GM19023 (cell line): ENCODE data around the gene MRPL50.

Experiments used
- ATAC-seq: cut with Tn5 transposase; IDR thresholded peaks from one replicate; pipeline ENCODE4 v1.9.1; 2021; ENCODE audit warnings: mild to moderate bottlenecking, moderate library complexity; ENCODE audit not compliant: unreplicated experiment

Gene MRPL50

DNA sequence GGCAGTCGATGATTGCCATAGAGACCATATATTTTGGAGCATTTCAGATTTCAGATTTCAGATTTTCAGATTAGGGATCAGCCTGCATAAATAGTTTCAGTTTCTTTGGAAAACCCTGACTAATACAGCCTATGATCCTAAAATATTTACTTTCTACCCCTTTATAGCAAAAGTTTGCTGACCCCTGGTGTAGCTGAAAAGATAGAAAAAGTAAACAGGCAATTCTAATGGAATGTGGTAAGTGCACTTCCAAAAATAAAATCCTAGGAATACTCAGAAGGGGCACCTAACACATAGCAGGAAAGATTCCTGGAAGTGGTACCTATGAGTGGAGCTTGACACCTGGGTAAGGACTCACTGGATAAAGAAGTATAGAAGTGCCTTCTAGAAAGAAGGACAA, 48.1 kb downstream of the MRPL50 start:
- ATAC-seq: no peak

DNA sequence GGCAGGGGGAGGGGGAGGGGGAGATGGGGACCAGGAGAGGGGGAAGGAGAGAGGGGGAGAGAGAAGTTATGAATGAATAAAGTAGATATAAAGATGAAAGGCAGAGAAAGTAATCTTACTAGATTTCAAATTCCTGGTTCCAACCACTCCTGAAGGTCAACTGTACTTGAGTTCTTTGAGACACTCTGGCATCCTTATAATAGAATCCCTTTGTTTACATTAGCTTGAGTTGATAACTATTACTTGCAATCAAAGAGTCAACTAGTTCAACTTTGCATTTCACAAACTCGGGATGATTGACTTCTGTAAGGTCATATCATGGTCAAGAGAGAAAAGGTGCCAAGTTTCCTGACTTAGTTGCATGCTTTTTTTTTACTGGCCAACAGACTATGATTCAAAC, 55.8 kb downstream of the MRPL50 start:
- no peak for ATAC-seq

DNA sequence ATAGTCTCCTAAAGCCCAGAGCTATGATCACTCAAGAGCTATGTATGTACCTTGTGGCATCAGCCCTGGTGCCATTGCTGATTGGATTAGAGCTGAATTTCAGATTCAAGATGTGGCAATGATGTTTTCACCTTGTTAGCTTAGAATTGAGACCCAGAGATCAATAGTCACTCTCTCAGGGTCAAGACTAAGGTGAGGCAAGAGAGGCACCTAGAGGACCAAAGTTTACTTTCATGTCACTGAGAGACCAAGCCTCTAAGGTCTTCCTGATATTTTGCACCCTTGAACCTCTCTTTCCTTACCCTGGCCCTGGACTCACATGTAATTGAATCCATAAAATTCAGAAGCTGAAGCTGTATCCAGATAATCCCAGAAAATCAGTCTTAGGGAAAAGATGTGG, 56.5 kb downstream of the MRPL50 start:
- ATAC-seq: no peak
